Head of caudate nucleus (tissue), 42 donors: Measurements from ENCODE around the gene SENP6.
"Not testable (repeated sequence)": the region's sequence is repeated elsewhere in the genome, so short reads cannot be mapped to it uniquely, and the experiment has no call there.

Experiments
- DNase-seq, 42 donors: peaks; one replicate each; pipeline versions ENCODE4 v3.0.0 to v3.0.0-alpha.2; 2020 to 2021; ENCODE audit warnings: mixed read lengths in 7 of 42
- intact Hi-C: fragments of 100-400 bp; cut with DNase I; formaldehyde crosslinking; loops from one replicate; pipeline ENCODE4 v1.15.0; 2022

Gene SENP6

DNA sequence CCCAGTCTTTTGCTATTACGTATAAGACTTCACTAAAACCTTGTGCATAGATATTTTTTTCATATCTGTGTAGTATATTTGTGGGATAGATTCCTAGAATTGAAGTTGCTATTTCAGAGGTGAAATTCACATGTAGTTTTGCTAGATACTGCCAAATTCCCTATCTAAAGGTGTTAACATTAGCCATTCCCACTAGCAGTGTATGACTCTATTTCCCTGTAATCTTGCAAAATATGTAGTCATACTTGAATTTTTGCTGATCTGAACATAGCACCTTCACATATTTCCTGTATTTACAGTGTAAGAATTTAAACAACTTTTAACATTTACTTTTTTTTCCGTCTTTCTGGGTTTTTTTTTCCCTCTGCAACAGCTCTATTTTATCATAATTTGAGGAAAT lies 24.9 kb downstream of the SENP6 start:
- no peak for DNase-seq
- intact Hi-C loops, result no loop called here

GRCh38 chr6:75627708-75628107 lies 26.0 kb downstream of the SENP6 start:
- intact Hi-C loops, result not testable (repeated sequence)

DNA sequence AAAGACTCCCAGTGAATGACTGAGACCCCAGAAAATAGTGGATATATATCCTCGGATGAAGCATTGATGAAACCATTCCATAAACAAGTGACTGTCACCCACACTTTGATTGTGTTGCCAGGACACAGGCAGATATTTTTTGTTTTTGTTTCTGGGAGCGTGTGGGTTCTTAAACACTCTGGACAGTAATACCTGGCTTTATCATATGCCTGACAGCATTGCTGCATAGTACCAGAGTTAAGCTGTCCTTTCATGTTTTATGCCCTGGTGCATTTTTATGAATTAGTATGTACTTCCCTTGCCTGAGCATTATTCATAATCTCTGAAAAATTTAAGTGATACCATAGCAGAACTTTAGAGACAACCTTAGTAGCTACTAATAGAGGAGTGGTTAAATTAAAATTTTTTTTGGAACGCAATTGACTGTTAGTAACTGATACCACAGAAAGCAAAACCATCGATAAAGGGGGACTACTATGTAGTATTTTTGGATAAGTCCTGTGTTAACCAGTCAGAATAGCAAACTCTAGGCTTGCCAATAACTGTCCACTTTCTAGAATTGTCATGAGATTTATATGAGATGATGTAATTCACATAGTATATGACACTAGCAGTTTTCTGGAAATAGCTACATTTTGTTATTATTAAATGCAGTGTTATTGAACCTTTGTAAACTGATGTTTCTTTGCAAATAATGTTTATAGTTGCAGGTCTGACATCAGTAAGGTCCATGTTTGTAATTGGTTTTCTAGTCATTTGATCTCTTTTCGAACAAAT lies 30.4 kb downstream of the SENP6 start:
- intact Hi-C loops, result no loop called here
- no peak for DNase-seq

More at GRCh38 chr6:75627708-75628107, 26.0 kb downstream of the SENP6 start:
- not testable (repeated sequence) for DNase-seq

DNA sequence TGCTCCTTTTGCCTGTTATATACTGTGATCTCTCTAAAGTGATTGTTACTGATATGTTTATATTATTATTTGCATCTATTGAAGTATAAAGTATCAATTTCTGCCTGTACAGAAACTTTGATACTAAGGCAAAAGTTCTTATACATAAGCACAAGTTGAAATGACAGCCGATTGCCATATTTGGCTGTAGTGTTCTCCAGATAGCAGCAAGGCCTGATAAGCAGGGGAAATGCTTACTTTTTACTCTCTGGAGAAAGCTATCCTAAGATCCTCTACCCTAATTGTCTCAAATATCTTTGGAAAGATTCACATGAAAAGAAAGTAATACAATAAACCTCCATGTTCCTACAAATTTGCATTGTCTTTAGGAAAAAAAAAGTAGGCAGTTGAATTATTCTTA lies 31.4 kb downstream of the SENP6 start:
- DNase-seq, result no peak
- intact Hi-C loops, result no loop called here

DNA sequence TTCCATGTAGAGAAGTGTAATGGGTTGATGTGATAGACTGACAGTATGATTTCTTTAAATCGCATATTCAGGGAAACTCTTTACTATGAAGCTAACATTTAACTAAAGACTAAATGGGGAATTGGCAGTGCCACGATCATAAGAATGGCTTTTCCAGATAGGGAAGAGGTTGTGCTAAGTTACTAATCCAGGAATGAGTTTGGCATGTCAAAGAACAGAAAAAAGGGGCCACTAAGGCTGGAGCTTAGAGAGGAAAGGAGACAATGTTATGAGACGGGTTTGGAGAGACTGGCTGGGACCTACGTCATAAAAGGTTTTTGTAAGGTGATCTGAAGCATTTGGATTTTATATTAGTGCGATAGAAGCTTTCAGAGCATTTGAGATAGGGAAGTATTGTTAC lies 40.6 kb downstream of the SENP6 start:
- DNase-seq, result no peak
- intact Hi-C loops, result no loop called here

DNA sequence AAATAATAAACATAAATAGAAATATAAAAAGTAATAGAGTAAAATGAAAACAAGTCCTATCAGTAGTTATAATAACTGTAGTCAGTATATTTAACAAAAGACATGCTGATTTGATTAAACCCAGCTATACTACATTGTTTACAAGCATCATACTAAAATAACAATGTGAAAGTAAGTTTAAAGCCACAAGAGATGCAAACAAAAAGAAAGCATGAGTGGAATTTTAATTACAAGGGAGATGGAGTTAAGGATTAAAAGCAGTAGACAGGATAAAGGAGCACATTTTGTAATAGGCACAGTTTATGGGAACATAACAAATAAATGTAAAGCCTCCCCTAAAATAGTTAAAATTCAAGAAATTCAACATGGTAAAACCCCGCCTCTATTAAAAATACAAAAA lies 41.5 kb downstream of the SENP6 start:
- no peak for DNase-seq
- intact Hi-C loops, result no loop called here

GRCh38 chr6:75656479-75656878 lies 54.8 kb downstream of the SENP6 start:
- DNase-seq, result no peak
- intact Hi-C loops, result no loop called here

DNA sequence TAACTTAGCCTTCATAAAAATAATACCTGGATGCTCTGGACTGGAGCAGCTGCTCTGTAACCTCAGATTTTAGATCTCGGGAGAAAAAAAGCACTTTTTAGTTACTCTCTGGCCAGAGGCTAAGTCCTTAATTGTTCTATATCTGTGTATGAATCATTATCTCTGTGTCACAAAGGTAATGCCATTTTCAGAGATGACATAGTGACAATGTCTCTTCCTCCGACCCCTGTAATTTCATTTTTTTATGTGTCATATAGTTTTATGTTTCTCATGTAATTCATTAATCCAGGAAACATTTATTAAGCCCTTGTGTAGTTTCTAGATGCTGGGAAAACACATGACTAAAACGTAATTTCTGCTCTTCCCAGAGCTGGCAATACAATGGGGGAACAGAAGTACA lies 55.6 kb downstream of the SENP6 start:
- no peak for DNase-seq
- intact Hi-C loops, result no loop called here

DNA sequence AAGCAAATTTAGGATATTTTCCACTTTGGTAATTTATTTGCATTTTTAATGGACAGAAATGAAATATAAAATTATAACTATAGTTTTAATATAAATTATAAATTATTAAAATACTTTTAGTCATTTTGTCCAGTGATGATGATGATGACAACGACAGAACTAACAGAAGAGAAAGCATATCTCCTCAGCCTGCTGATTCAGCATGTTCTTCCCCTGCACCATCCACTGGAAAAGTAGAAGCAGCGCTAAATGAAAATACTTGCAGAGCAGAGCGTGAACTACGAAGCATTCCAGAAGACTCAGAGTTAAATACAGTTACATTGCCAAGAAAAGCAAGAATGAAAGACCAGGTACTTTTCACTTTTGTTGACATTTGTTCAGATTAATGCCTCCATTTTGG lies 64.9 kb downstream of the SENP6 start:
- no peak for DNase-seq
- intact Hi-C loops, result no loop called here

GRCh38 chr6:75673884-75674283 lies 72.2 kb downstream of the SENP6 start:
- DNase-seq, result no peak
- intact Hi-C loops, result no loop called here

GRCh38 chr6:75676377-75676776 lies 74.7 kb downstream of the SENP6 start:
- no peak for DNase-seq
- intact Hi-C loops, result no loop called here

DNA sequence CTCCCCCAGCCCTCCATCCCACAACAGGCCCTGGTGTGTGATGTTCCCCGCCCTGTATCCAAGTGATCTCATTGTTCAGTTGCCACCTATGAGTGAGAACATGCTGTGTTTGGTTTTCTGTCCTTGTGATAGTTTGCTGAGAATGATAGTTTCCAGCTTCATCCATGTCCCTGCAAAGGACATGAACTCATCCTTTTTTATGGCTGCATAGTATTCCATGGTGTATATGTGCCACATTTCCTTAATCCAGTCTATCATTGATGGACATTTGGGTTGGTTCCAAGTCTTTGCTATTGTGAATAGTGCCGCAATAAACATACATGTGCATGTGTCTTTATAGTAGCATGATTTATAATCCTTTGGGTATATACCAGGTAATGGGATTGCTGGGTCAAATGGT lies 80.9 kb downstream of the SENP6 start:
- intact Hi-C loops, DNase-seq: not testable (repeated sequence)

GRCh38 chr6:75683005-75683404 lies 81.3 kb downstream of the SENP6 start:
- intact Hi-C loops, DNase-seq: not testable (repeated sequence)

GRCh38 chr6:75687535-75687934 lies 85.9 kb downstream of the SENP6 start:
- intact Hi-C loops, DNase-seq: not testable (repeated sequence)

GRCh38 chr6:75687937-75688336 lies 86.3 kb downstream of the SENP6 start:
- intact Hi-C loops, DNase-seq: not testable (repeated sequence)

DNA sequence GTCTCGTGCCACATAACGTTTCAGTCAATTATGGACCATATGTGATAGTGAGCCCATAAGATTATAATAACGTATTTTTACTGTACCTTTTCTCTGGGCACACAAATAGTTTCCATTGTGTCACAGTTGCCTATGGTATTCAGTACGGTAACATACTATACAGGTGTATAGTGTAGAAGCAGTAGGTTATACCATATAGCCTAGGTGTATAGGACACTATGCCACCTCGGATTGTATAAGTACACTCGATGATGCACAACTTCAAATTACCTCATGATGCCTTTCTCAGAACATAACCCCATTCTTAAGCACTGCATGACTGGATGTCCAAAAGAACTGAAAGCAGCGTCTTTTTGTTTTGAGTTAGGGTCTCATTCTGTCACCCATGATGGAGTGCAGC lies 87.9 kb downstream of the SENP6 start:
- intact Hi-C loops, result no loop called here
- no peak for DNase-seq

DNA sequence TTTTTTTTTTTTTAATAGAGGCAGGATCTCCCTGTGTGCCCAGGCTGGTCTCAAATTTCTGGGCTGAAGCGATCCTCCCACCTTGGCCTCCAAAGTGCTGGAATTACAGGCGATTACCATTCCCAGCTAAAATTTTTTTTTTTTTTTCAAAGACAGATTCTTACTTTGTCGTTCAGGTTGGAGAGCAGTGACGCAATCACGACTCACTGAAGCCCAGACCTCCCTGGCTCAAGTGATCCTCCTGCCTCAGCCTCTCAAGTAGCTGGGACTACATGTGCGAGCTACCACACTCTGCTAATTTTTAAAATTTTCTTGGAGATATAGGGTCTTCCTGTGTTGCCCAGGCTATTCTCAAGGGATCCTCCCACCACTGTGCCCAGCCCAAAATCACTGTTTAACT lies 89.3 kb downstream of the SENP6 start:
- intact Hi-C loops, result no loop called here
- no peak for DNase-seq

DNA sequence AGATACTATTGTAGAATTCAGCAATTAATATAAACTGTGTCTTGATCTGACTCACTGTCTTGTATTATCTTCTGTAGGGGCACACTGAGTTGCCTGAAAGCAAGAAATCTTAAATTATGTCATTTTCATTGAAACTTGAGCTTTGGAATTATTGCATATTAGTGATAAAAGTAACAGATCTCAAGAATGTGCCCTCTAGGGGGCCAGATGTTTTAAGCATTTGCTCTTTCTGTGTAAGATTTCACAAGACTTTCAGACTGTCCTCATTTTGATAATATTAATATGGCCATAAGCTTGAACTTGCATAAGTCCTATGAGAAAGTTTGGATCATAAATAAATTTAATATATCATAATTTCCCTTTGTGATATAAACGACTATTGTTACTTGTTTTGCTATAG lies 91.9 kb downstream of the SENP6 start:
- no peak for DNase-seq
- intact Hi-C loops, result no loop called here

DNA sequence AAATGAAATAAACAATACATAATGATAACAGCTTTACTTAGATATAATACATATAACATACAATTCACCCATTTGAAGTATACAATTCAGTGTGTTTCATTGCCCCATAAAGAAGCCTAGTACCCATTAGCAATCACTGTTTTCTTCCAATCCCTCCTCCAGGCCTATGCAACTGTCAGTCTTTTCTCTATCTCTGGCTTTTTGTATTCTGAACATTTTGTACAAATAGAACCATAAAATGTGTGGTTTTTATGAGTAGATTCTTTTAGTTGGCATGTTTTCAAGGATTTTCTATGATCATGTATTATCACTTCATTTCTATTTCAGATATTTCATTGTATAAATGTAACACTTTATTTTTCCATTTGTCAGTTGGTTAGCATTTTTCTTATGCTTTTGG lies 92.7 kb downstream of the SENP6 start:
- intact Hi-C loops, result no loop called here

DNA sequence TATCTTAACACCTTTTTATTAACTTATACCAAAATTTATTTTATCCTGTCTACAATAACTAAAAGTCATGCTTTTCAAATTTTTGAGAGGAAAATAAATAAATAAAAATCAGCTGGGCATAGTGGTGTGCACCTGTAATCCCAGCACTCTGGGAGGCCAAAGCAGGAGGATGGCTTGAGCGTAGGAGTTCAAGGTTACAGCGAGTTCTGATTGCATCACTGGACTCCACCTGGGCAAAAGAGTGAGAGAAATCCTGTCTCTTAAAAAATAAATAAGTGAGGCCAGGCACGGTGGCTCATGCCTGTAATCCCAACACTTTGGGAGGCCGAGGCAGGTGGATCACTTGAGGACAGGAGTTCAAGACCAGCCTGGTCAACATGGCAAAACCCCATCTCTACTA lies 106.7 kb downstream of the SENP6 start:
- DNase-seq, intact Hi-C loops: not testable (repeated sequence)

More for the DNA sequence above, 92.7 kb downstream of the SENP6 start:
- peak in 1 of 42 donors; percentile 23 for DNase-seq

DNA sequence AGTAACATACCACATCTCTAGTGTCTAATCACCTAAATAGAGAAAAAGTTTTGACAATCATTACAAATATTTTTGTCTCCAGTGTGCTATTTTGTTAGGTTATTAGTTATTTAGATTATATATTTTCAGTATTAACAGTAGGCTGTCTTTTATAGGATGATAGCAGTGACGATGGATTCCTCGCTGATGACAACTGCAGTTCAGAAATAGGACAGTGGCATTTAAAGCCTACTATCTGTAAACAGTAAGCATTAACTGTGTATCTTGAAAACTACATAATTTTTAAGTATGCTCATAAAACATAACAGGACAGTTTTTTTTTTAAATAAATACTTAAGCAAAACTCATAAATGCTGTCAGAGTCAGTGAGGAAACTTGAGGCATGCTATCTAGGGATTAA lies 109.5 kb downstream of the SENP6 start:
- DNase-seq, result no peak
- intact Hi-C loops, result no loop called here
